Eye (tissue), 1 donor: ENCODE data around the gene MEF2C.

Source experiments
- DNase-seq: peaks from one replicate; pipeline ENCODE4 v3.0.0-alpha.2; 2015

Gene MEF2C

GRCh38 chr5:88671505-88672499 lies 211.2 kb downstream of the MEF2C start:
- peak; percentile 78 for DNase-seq

GRCh38 chr5:88671106-88671504 lies 211.9 kb downstream of the MEF2C start:
- DNase-seq = peak; percentile 53

GRCh38 chr5:88670461-88670860 lies 212.5 kb downstream of the MEF2C start:
- DNase-seq = no peak

GRCh38 chr5:88669371-88670050 lies 213.5 kb downstream of the MEF2C start:
- peak; percentile 30 for DNase-seq

- DNase-seq = peak; percentile 85
These were observed 215.3 kb downstream of the MEF2C start for GRCh38 chr5:88667496-88668201.
